Smooth muscle cell of the brain vasculature (primary cell): ENCODE measurements around the gene DDX59.
A peak's percentile ranks its signal among the peaks of the same experiment; 100 is the strongest.

Source experiments
- DNase-seq: peaks from one replicate; pipeline ENCODE4 v3.0.0-alpha.2; 2012; ENCODE audit warnings: low read depth, low spot score

The DDX59 gene

GRCh38 chr1:200671235-200671786, 1.6 kb upstream of the DDX59 start:
- no peak for DNase-seq

- peak; percentile 36 for DNase-seq
Observed at GRCh38 chr1:200670242-200671118, 773 bp upstream of the DDX59 start.

GRCh38 chr1:200668514-200669313, 993 bp downstream of the DDX59 start:
- DNase-seq = no peak

- no peak for DNase-seq
Observed at GRCh38 chr1:200666309-200666708, 3.4 kb downstream of the DDX59 start.

GRCh38 chr1:200665861-200666260, 3.8 kb downstream of the DDX59 start:
- DNase-seq = no peak

- no peak for DNase-seq
Observed at GRCh38 chr1:200660719-200661118, 9.0 kb downstream of the DDX59 start.

- no peak for DNase-seq
Observed at GRCh38 chr1:200659269-200659668, 10.4 kb downstream of the DDX59 start.

- no peak for DNase-seq
Observed at GRCh38 chr1:200658037-200658818, 11.5 kb downstream of the DDX59 start.

GRCh38 chr1:200654660-200655059, 15.0 kb downstream of the DDX59 start:
- DNase-seq = no peak

- no peak for DNase-seq
Observed at GRCh38 chr1:200653022-200653462, 16.7 kb downstream of the DDX59 start.

- no peak for DNase-seq
Observed at GRCh38 chr1:200652378-200652777, 17.3 kb downstream of the DDX59 start.

- DNase-seq = no peak
Observed at GRCh38 chr1:200646515-200646914, 23.2 kb downstream of the DDX59 start.

- no peak for DNase-seq
Observed at GRCh38 chr1:200644021-200644420, 25.7 kb downstream of the DDX59 start.

- no peak for DNase-seq
Observed at GRCh38 chr1:200642481-200642880, 27.2 kb downstream of the DDX59 start.

GRCh38 chr1:200640963-200641401, 28.7 kb downstream of the DDX59 start:
- DNase-seq = no peak

- no peak for DNase-seq
Observed at GRCh38 chr1:200640373-200640962, 29.2 kb downstream of the DDX59 start.

GRCh38 chr1:200638073-200638472, 31.6 kb downstream of the DDX59 start:
- no peak for DNase-seq

GRCh38 chr1:200636681-200637080, 33.0 kb downstream of the DDX59 start:
- DNase-seq = no peak

- no peak for DNase-seq
Observed at GRCh38 chr1:200634261-200635122, 35.2 kb downstream of the DDX59 start.

- DNase-seq = no peak
Observed at GRCh38 chr1:200631375-200631774, 38.3 kb downstream of the DDX59 start.
